ENCODE data around the gene CAMK1D.

The CAMK1D gene

DNA sequence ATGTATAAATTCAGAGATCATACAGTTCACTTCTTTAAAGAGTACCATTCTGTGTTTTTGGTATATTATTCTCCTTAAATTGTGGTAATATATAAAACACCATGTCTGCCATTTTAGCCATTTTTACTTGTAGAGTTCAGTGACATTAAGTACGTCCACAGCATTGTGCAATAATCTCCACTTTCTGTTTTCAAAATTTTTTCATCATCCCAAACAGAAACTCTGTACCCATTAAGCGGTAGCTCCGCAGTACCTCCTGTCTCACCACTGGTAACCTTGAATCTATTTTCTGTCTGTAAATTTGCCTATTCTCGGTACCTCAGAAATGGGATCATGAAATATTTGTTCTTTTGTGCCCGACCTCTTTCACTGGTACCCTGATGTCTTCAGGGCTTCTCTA is 60.3 kb downstream of the CAMK1D start:
- no peak for TF ChIP-seq EZH2phosphoT487 (IDR thresholded peaks at IDR 0.05; ENCODE audit: borderline replicate concordance, low read length)
- TF ChIP-seq, protein P1, sequence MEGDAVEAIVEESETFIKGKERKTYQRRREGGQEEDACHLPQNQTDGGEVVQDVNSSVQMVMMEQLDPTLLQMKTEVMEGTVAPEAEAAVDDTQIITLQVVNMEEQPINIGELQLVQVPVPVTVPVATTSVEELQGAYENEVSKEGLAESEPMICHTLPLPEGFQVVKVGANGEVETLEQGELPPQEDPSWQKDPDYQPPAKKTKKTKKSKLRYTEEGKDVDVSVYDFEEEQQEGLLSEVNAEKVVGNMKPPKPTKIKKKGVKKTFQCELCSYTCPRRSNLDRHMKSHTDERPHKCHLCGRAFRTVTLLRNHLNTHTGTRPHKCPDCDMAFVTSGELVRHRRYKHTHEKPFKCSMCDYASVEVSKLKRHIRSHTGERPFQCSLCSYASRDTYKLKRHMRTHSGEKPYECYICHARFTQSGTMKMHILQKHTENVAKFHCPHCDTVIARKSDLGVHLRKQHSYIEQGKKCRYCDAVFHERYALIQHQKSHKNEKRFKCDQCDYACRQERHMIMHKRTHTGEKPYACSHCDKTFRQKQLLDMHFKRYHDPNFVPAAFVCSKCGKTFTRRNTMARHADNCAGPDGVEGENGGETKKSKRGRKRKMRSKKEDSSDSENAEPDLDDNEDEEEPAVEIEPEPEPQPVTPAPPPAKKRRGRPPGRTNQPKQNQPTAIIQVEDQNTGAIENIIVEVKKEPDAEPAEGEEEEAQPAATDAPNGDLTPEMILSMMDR (IDR thresholded peaks at IDR 0.05; ENCODE audit: low read depth, low read length, poor library complexity, severe bottlenecking), result no peak
- Histone ChIP-seq H3K9me3 (ENCODE audit: control insufficient read depth, insufficient read depth, low read length) (no peaks in the 10 kb centered on the region), H3K27me3 (ENCODE audit: control insufficient read depth, low read length) (no peaks in the 10 kb centered on the region), H3K4me1 (ENCODE audit: control insufficient read depth, low read length) (no peaks in the 10 kb centered on the region), H3K9me2 (replicated peaks; ENCODE audit: control insufficient read depth, low read length) (no peaks in the 10 kb centered on the region), H3K36me3 (ENCODE audit: control insufficient read depth, low read length) (peaks cover 34% of the 10 kb centered on the region), H3K4me3 (ENCODE audit: low read length) (no peak overlapping the region), H3F3A (ENCODE audit: control insufficient read depth, insufficient read depth) (peaks cover 6% of the 10 kb centered on the region; the same call in 1 of the 2 replicates), H4K20me1 (ENCODE audit: control insufficient read depth, insufficient read depth, low read depth, low read length) (peaks cover 6% of the 10 kb centered on the region; the same call in 1 of the 2 replicates), H3K4me2 (ENCODE audit: low read length) (no peak overlapping the region), H3K27ac (ENCODE audit: low read depth, low read length) (no peak overlapping the region), H3K79me2 (ENCODE audit: control insufficient read depth, low read length) (peaks cover 84% of the 10 kb centered on the region)

DNA sequence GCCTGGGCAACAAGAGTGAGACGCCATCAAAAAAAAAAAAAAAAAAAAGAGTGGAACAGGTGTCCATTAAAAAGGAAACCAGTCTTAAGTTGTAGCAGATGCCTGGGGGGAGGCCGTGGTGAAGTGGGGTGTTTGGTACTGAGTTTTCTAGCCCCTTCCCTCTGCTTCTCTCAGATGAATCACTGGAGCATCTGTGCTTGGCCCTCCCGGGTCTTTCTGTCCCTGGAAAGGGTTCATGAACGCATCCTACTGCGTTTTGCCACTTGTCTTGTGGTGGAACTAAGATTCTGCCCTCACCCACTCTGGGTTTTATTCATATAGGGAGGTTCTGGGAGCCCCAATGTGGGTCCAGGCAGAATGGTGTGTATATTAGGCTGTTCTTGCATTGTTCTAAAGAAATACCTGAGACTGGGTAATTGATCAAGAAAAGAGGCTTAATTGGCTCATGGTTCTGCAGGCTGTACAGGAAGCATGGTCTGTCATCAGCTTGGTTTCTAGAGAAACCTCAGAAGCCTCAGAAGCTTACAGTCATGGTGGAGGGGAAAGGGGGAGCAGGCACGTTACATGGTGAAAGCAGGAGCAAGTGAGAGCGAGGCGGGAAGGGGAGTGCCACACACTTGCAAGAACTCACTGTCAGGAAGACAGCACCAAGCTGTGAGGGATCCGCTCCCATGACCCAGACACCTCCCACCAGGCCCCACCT is 63.5 kb downstream of the CAMK1D start:
- H3K9me2 ChIP-seq (replicated peaks; ENCODE audit: control insufficient read depth, low read length), result no peaks in the 10 kb centered on the region
- no peaks in the 10 kb centered on the region for H3K9me3 ChIP-seq (ENCODE audit: control insufficient read depth, insufficient read depth, low read length)
- no peaks in the 10 kb centered on the region for H3K4me1 ChIP-seq (ENCODE audit: control insufficient read depth, low read length)
- H4K20me1 ChIP-seq (ENCODE audit: control insufficient read depth, insufficient read depth, low read depth, low read length), result peaks cover 13% of the 10 kb centered on the region; the same call in 1 of the 2 replicates
- H3K4me2 ChIP-seq (ENCODE audit: low read length), result no peak overlapping the region
- no peak overlapping the region for H3K27ac ChIP-seq (ENCODE audit: low read depth, low read length)
- TF ChIP-seq, protein P1 (IDR thresholded peaks at IDR 0.05; ENCODE audit: low read depth, low read length, poor library complexity, severe bottlenecking), result no peak
- no peak for TF ChIP-seq EZH2phosphoT487 (IDR thresholded peaks at IDR 0.05; ENCODE audit: borderline replicate concordance, low read length)
- H3K4me3 ChIP-seq (ENCODE audit: low read length), result no peak overlapping the region
- H3K27me3 ChIP-seq (ENCODE audit: control insufficient read depth, low read length), result no peaks in the 10 kb centered on the region
- H3F3A ChIP-seq (ENCODE audit: control insufficient read depth, insufficient read depth), result peaks cover 6% of the 10 kb centered on the region; the same call in 1 of the 2 replicates
- peaks cover 22% of the 10 kb centered on the region for H3K36me3 ChIP-seq (ENCODE audit: control insufficient read depth, low read length)
- peaks cover 89% of the 10 kb centered on the region for H3K79me2 ChIP-seq (ENCODE audit: control insufficient read depth, low read length)

DNA sequence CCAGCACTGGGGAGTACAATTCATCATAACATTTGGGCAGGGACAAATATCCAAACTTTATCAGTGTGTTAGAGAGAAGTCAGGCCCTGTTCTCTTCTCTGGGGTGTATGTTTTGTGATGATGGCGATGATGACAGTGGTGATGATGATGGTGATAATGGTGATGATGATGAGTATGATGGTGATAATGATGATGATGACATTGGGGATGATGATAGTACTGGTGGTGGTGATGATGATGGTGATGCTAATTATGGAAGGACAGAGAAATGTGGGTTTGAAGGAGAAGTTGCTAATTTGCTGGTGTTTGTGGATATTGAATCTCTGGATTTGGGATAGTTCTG is 64.0 kb downstream of the CAMK1D start:
- no peak for TF ChIP-seq EZH2phosphoT487 (IDR thresholded peaks at IDR 0.05; ENCODE audit: borderline replicate concordance, low read length)
- TF ChIP-seq, protein P1 (IDR thresholded peaks at IDR 0.05; ENCODE audit: low read depth, low read length, poor library complexity, severe bottlenecking), result no peak
- no peaks in the 10 kb centered on the region for H3K4me1 ChIP-seq (ENCODE audit: control insufficient read depth, low read length)
- H4K20me1 ChIP-seq (ENCODE audit: control insufficient read depth, insufficient read depth, low read depth, low read length), result peaks cover 13% of the 10 kb centered on the region; the same call in 1 of the 2 replicates
- no peaks in the 10 kb centered on the region for H3K9me2 ChIP-seq (replicated peaks; ENCODE audit: control insufficient read depth, low read length)
- H3K9me3 ChIP-seq (ENCODE audit: control insufficient read depth, insufficient read depth, low read length), result no peaks in the 10 kb centered on the region
- H3K36me3 ChIP-seq (ENCODE audit: control insufficient read depth, low read length), result peaks cover 22% of the 10 kb centered on the region
- H3K27ac ChIP-seq (ENCODE audit: low read depth, low read length), result no peak overlapping the region
- H3K4me3 ChIP-seq (ENCODE audit: low read length), result no peak overlapping the region
- no peak overlapping the region for H3K4me2 ChIP-seq (ENCODE audit: low read length)
- peaks cover 6% of the 10 kb centered on the region; the same call in 1 of the 2 replicates for H3F3A ChIP-seq (ENCODE audit: control insufficient read depth, insufficient read depth)
- no peaks in the 10 kb centered on the region for H3K27me3 ChIP-seq (ENCODE audit: control insufficient read depth, low read length)
- H3K79me2 ChIP-seq (ENCODE audit: control insufficient read depth, low read length), result peaks cover 92% of the 10 kb centered on the region

Data from DOHH2 (cell line).